Hindlimb muscle (tissue), 1 donor: ENCODE measurements around the gene ATF3. TPM values are rescaled to one million over a fixed set of nuclear protein-coding genes. Genes with fewer than 3 reads are reported as not detected.

Experiments used
- DNase-seq: peaks from one replicate; pipeline ENCODE4 v3.0.0-alpha.2; 2013
- polyA plus RNA-seq: library from polyadenylated mRNA; unstranded; fragments of 120-200 nt; gene quantifications from one replicate; pipeline ENCODE4 v1.2.1, GENCODE V29; 2013; ENCODE audit not compliant: insufficient read length

The ATF3 gene
- polyA plus RNA-seq, 1 donor: 28.8 TPM

- DNase-seq: no peak
These were observed 1.4 kb downstream of the ATF3 start for GRCh38 chr1:212609701-212610574.

- DNase-seq: no peak
These were observed 2.0 kb downstream of the ATF3 start for GRCh38 chr1:212610575-212610967.

- no peak for DNase-seq
These were observed 2.7 kb downstream of the ATF3 start for GRCh38 chr1:212611000-212611948.

GRCh38 chr1:212612041-212612961 is 3.7 kb downstream of the ATF3 start:
- DNase-seq: no peak

GRCh38 chr1:212613440-212614335 is 5.1 kb downstream of the ATF3 start:
- no peak for DNase-seq

- DNase-seq: no peak
These were observed 6.1 kb downstream of the ATF3 start for GRCh38 chr1:212614453-212615200.

GRCh38 chr1:212615201-212615470 is 6.6 kb downstream of the ATF3 start:
- DNase-seq: no peak

GRCh38 chr1:212618466-212619210 is 10.1 kb downstream of the ATF3 start:
- no peak for DNase-seq

GRCh38 chr1:212620293-212620692 is 11.7 kb downstream of the ATF3 start:
- no peak for DNase-seq

- DNase-seq: no peak
These were observed 12.7 kb downstream of the ATF3 start for GRCh38 chr1:212621043-212621948.

GRCh38 chr1:212621949-212622305 is 13.4 kb downstream of the ATF3 start:
- no peak for DNase-seq

GRCh38 chr1:212622467-212622866 is 13.9 kb downstream of the ATF3 start:
- no peak for DNase-seq

GRCh38 chr1:212622906-212623305 is 14.3 kb downstream of the ATF3 start:
- no peak for DNase-seq

GRCh38 chr1:212623603-212624002 is 15.0 kb downstream of the ATF3 start:
- no peak for DNase-seq

GRCh38 chr1:212624976-212625501 is 16.5 kb downstream of the ATF3 start:
- DNase-seq: no peak

GRCh38 chr1:212625781-212626450 is 17.4 kb downstream of the ATF3 start:
- DNase-seq: no peak

GRCh38 chr1:212628046-212628445 is 19.5 kb downstream of the ATF3 start:
- DNase-seq: no peak

GRCh38 chr1:212628813-212629415 is 20.4 kb downstream of the ATF3 start:
- no peak for DNase-seq
